ENCODE results near the gene DPP4. TPM values are rescaled to one million over a fixed set of nuclear protein-coding genes. Genes with fewer than 3 reads are reported as not detected.

DPP4 gene
- total RNA-seq, 2 donors from 2014 or later: 0.99 to 7.5 TPM

DNA sequence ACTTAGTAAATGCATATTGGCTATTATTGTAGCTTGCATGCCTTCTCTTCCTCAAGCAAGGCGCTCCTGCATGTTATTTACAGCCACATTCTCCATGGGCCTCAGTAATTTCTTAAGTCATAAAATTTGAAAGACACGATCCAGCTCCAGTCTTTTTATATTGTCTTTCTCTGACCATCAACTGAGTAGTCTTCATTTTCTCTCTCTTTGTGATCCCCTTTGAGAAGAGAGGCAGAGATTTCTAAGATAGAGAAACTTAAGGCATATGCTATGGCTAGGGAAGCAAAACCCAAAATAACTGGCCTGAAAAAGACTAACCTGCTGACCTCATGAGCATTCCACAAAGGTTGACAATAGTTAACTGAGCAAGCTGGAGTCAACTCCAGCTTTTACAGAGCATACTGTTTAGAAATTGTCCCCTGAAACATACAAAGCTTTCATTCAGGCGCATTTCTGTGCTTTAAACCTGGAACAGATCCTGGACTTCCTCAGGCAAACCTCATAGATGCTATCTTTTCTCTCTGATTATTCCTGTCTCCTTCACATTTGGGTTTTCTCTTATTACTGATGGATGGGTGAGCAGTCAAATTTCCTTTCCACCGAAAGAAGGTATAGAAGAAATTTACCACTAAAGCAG, 4.6 kb downstream of the DPP4 start:
- Histone ChIP-seq H3K27ac (no peak overlapping the region), H3K27me3 (no peaks in the 10 kb centered on the region), H3K4me3 (no peak overlapping the region), H3K36me3 (replicated peaks in 1 of 2; ENCODE audit: insufficient read depth in 1 of 2, low read depth in 2 of 2) (no peaks in the 10 kb centered on the region), H3K4me1 (peaks cover 12% of the 10 kb centered on the region), H3K9me3 (no peaks in the 10 kb centered on the region)
- 73 to 76% methylated on average over 4 of the region's 4 CpGs for WGBS, 2 donors
- no peak for ATAC-seq
- TF ChIP-seq POLR2A (IDR thresholded peaks at IDR 0.05): no peak
- TF ChIP-seq, protein P1, sequence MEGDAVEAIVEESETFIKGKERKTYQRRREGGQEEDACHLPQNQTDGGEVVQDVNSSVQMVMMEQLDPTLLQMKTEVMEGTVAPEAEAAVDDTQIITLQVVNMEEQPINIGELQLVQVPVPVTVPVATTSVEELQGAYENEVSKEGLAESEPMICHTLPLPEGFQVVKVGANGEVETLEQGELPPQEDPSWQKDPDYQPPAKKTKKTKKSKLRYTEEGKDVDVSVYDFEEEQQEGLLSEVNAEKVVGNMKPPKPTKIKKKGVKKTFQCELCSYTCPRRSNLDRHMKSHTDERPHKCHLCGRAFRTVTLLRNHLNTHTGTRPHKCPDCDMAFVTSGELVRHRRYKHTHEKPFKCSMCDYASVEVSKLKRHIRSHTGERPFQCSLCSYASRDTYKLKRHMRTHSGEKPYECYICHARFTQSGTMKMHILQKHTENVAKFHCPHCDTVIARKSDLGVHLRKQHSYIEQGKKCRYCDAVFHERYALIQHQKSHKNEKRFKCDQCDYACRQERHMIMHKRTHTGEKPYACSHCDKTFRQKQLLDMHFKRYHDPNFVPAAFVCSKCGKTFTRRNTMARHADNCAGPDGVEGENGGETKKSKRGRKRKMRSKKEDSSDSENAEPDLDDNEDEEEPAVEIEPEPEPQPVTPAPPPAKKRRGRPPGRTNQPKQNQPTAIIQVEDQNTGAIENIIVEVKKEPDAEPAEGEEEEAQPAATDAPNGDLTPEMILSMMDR (IDR thresholded peaks at IDR 0.05): no peak
- intact Hi-C loops (cut with DNase I): no loop called here
- DNase-seq: no peak

DNA sequence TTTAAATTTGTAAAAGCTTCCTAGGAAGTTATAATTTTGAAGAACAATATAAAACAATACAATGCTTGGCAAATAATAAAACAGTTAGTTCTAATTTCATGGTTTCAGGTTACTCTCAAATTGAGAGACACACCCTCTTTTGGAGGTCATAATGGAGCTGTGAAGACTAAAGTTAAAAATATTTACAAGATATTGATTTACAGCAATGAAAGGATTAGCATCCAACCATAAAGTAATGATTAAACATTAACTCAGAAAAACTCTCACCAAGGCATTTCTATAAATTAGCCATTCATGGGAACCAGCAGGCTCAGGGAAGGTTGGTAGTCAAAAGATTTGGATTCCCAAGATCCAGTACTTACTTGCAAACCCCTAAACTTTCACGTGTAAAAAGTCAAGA, 6.4 kb downstream of the DPP4 start:
- no peaks in the 10 kb centered on the region for H3K9me3 ChIP-seq
- TF ChIP-seq, protein P1 (IDR thresholded peaks at IDR 0.05): no peak
- no peak for TF ChIP-seq POLR2A (IDR thresholded peaks at IDR 0.05)
- no peak overlapping the region for H3K4me3 ChIP-seq
- H3K4me1 ChIP-seq: no peaks in the 10 kb centered on the region
- H3K27me3 ChIP-seq: no peaks in the 10 kb centered on the region
- WGBS, 2 donors: 29 to 44% methylated on average over 1 of the region's 1 CpG
- no peak for DNase-seq
- ATAC-seq: no peak
- no peak overlapping the region for H3K27ac ChIP-seq
- intact Hi-C loops (cut with DNase I): no loop called here
- no peaks in the 10 kb centered on the region for H3K36me3 ChIP-seq (replicated peaks in 1 of 2; ENCODE audit: insufficient read depth in 1 of 2, low read depth in 2 of 2)

DNA sequence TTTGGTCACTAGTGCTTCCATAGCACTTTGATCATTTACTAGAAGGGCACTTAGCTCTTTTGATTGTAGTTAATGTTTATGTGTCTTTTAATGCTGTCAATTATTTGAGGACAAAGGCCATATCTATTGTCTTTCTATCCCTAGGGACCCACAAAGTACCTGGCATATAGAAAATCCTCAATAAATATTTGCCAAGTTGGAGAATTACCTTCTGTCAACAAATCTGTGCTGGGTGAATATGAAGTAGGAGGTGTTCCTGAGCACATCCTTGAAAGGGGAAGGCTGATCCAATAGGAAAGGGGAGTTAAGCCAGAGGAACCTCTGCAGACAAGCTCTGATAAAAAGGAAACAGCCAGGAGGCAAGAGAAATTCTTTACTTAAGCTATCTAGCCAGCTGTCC, 8.2 kb downstream of the DPP4 start:
- Histone ChIP-seq H3K27me3 (no peaks in the 10 kb centered on the region), H3K27ac (no peak overlapping the region), H3K36me3 (replicated peaks in 1 of 2; ENCODE audit: insufficient read depth in 1 of 2, low read depth in 2 of 2) (no peaks in the 10 kb centered on the region), H3K9me3 (no peaks in the 10 kb centered on the region), H3K4me3 (no peak overlapping the region), H3K4me1 (no peaks in the 10 kb centered on the region)
- DNase-seq: no peak
- TF ChIP-seq, protein P1 (IDR thresholded peaks at IDR 0.05): no peak
- TF ChIP-seq POLR2A (IDR thresholded peaks at IDR 0.05): no peak
- no peak for ATAC-seq
- intact Hi-C loops (cut with DNase I): no loop called here

- TF ChIP-seq, protein P1 (IDR thresholded peaks at IDR 0.05): no peak
- no peak for TF ChIP-seq POLR2A (IDR thresholded peaks at IDR 0.05)
- Histone ChIP-seq H3K27me3 (no peaks in the 10 kb centered on the region), H3K27ac (no peak overlapping the region), H3K4me3 (no peak overlapping the region), H3K9me3 (no peaks in the 10 kb centered on the region), H3K36me3 (replicated peaks in 1 of 2; ENCODE audit: insufficient read depth in 1 of 2, low read depth in 2 of 2) (no peaks in the 10 kb centered on the region), H3K4me1 (no peaks in the 10 kb centered on the region)
- WGBS, 2 donors: 74 to 85% methylated on average over 3 of the region's 3 CpGs
- intact Hi-C loops (cut with DNase I): no loop called here
- DNase-seq: no peak
- no peak for ATAC-seq
Observed at GRCh38 chr2:162063899-162064298, 10.1 kb downstream of the DPP4 start.

- intact Hi-C loops (cut with DNase I): no loop called here
- TF ChIP-seq, protein P1 (IDR thresholded peaks at IDR 0.05): no peak
- no peak for TF ChIP-seq POLR2A (IDR thresholded peaks at IDR 0.05)
- H3K4me3 ChIP-seq: no peak overlapping the region
- ATAC-seq (no peak), DNase-seq (no peak)
- no peak overlapping the region for H3K27ac ChIP-seq
- H3K36me3 ChIP-seq (replicated peaks in 1 of 2; ENCODE audit: insufficient read depth in 1 of 2, low read depth in 2 of 2): no peaks in the 10 kb centered on the region
- H3K9me3 ChIP-seq: no peaks in the 10 kb centered on the region
- no peaks in the 10 kb centered on the region for H3K27me3 ChIP-seq
- 70 to 75% methylated on average over 2 of the region's 2 CpGs for WGBS, 2 donors
- H3K4me1 ChIP-seq: no peaks in the 10 kb centered on the region
Observed at GRCh38 chr2:162063281-162063680, 10.7 kb downstream of the DPP4 start.
